Mesendoderm (in vitro differentiated cells): ENCODE results near the gene PUS1.

ENCODE experiments used
- DNase-seq: peaks from one replicate; pipeline ENCODE4 v3.0.0; 2013
- H2AK5ac ChIP-seq: 2 replicates; pipeline ENCODE4 v1.6.1; 2013; ENCODE audit warnings: low read length, inconsistent platforms
- H2BK120ac ChIP-seq: 2 replicates; pipeline ENCODE4 v1.6.1; 2013; ENCODE audit warnings: low read depth, mild to moderate bottlenecking, low read length, moderate library complexity, mixed read lengths
- H2BK15ac ChIP-seq: replicated peaks from 2 replicates; pipeline ENCODE4 v1.6.1; 2013; ENCODE audit warnings: low read depth, mild to moderate bottlenecking, moderate library complexity
- H2BK5ac ChIP-seq: 2 replicates; pipeline ENCODE4 v1.6.1; 2013; ENCODE audit warnings: low read length, inconsistent platforms
- H3K18ac ChIP-seq: 2 replicates; pipeline ENCODE4 v1.6.1; 2013; ENCODE audit warnings: mild to moderate bottlenecking, low read length, mixed read lengths
- H3K23ac ChIP-seq: one replicate; pipeline ENCODE4 v1.6.1; 2013; ENCODE audit warnings: low read length
- H3K27ac ChIP-seq: 2 replicates; pipeline ENCODE4 v1.5.1; 2013; ENCODE audit warnings: low read depth, mild to moderate bottlenecking, inconsistent platforms, low read length, moderate library complexity
- H3K27me3 ChIP-seq: 2 replicates; pipeline ENCODE4 v1.6.1; 2013; ENCODE audit warnings: low read length, control low read depth, mild to moderate bottlenecking, inconsistent platforms; ENCODE audit not compliant: insufficient read depth, poor library complexity
- H3K36me3 ChIP-seq: 2 replicates; pipeline ENCODE4 v1.6.1; 2013; ENCODE audit warnings: low read length, inconsistent platforms; ENCODE audit not compliant: control insufficient read depth, insufficient read depth
- H3K4ac ChIP-seq: one replicate; pipeline ENCODE4 v1.6.1; 2013; ENCODE audit warnings: low read depth, mild to moderate bottlenecking, low read length, moderate library complexity
- H3K4me1 ChIP-seq: 2 replicates; pipeline ENCODE4 v1.6.1; 2013; ENCODE audit warnings: low read depth, low read length, inconsistent platforms; ENCODE audit not compliant: control insufficient read depth
- H3K4me2 ChIP-seq: 2 replicates; pipeline ENCODE4 v1.6.1; 2013; ENCODE audit warnings: low read length
- H3K4me3 ChIP-seq: 2 replicates; pipeline ENCODE4 v1.5.1; 2013; ENCODE audit warnings: mild to moderate bottlenecking, low read length
- H3K56ac ChIP-seq: one replicate; pipeline ENCODE4 v1.6.1; 2013; ENCODE audit warnings: low read length
- H3K79me1 ChIP-seq: 2 replicates; pipeline ENCODE4 v1.6.1; 2013; ENCODE audit warnings: low read length, inconsistent platforms
- H3K79me2 ChIP-seq: 2 replicates; pipeline ENCODE4 v1.6.1; 2013; ENCODE audit warnings: mild to moderate bottlenecking, low read length; ENCODE audit not compliant: control insufficient read depth, insufficient read depth
- H3K9ac ChIP-seq: 2 replicates; pipeline ENCODE4 v1.6.1; 2013; ENCODE audit warnings: low read length, inconsistent platforms
- H4K5ac ChIP-seq: one replicate; pipeline ENCODE4 v1.6.1; 2013; ENCODE audit warnings: low read length
- H4K8ac ChIP-seq: one replicate; pipeline ENCODE4 v1.6.1; 2013; ENCODE audit warnings: low read depth, mild to moderate bottlenecking, control low read depth, low read length, moderate library complexity
- WGBS: extraction: QIAGEN DNeasy Blood & Tissue Kit; methylation state at CpG from one replicate; pipeline ENCODE4 v1.1.7; 2013; ENCODE audit warnings: low lambda C conversion rate, missing lambda C conversion rate; ENCODE audit not compliant: insufficient coverage; ENCODE audit errors: extremely low coverage; 5-methylcytosine and 5-hydroxymethylcytosine counted together

Gene PUS1

GRCh38 chr12:131980263-131980662 lies 51.2 kb downstream of the PUS1 start:
- Histone ChIP-seq H2BK5ac (no peak overlapping the region), H2AK5ac (no peak overlapping the region), H3K79me1 (peaks cover 3% of the 10 kb centered on the region), H3K4me1 (no peaks in the 10 kb centered on the region), H3K18ac (no peak overlapping the region), H4K5ac (no peak overlapping the region), H2BK120ac (no peak overlapping the region), H3K4me2 (no peak overlapping the region), H3K27ac (no peak overlapping the region), H3K9ac (no peak overlapping the region), H3K36me3 (peaks cover 7% of the 10 kb centered on the region), H3K4me3 (no peak overlapping the region), H2BK15ac (no peak overlapping the region), H4K8ac (no peak overlapping the region), H3K4ac (no peak overlapping the region), H3K27me3 (no peaks in the 10 kb centered on the region), H3K23ac (no peak overlapping the region), H3K56ac (no peak overlapping the region), H3K79me2 (peaks cover 13% of the 10 kb centered on the region)
- no peak for DNase-seq
- WGBS: no CpG with 5 or more reads among the region's 3 CpGs

DNA sequence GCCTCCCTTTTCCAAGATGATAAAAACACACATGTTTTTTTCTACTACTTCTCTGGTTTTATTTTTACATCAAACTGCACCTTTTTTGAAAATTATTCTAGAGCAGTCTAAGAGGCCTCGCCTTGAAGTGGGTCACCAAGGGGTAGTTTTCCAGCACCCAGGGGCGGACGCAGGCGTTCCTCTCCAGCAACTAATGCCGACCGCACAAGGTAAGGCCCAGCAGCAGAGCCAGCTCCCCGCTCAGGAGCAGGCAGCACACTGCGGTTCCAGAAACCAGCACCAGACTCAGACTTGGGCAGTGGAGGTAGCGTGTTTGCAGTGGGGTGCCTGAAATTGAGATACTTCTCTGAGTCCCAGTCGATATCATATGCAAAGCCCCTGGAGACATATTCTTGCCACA lies 52.3 kb downstream of the PUS1 start:
- no peak overlapping the region for H3K18ac ChIP-seq
- no peak overlapping the region for H3K4ac ChIP-seq
- no peak overlapping the region for H2AK5ac ChIP-seq
- no peak overlapping the region for H3K27ac ChIP-seq
- no peak overlapping the region for H3K4me2 ChIP-seq
- no CpG with 5 or more reads among the region's 10 CpGs for WGBS
- H2BK5ac ChIP-seq: no peak overlapping the region
- H4K5ac ChIP-seq: no peak overlapping the region
- H3K4me3 ChIP-seq: no peak overlapping the region
- no peak overlapping the region for H3K56ac ChIP-seq
- H4K8ac ChIP-seq: no peak overlapping the region
- no peaks in the 10 kb centered on the region for H3K27me3 ChIP-seq
- H3K79me1 ChIP-seq: peaks cover 3% of the 10 kb centered on the region
- H2BK120ac ChIP-seq: no peak overlapping the region
- H3K4me1 ChIP-seq: no peaks in the 10 kb centered on the region
- H3K9ac ChIP-seq: no peak overlapping the region
- peaks cover 7% of the 10 kb centered on the region for H3K36me3 ChIP-seq
- no peak for DNase-seq
- H2BK15ac ChIP-seq: no peak overlapping the region
- no peak overlapping the region for H3K23ac ChIP-seq
- peaks cover 7% of the 10 kb centered on the region for H3K79me2 ChIP-seq

- Histone ChIP-seq H2BK120ac (no peak overlapping the region), H4K8ac (no peak overlapping the region), H2BK15ac (no peak overlapping the region), H3K4me2 (no peak overlapping the region), H3K36me3 (peaks cover 10% of the 10 kb centered on the region), H3K56ac (no peak overlapping the region), H3K4me3 (no peak overlapping the region), H2AK5ac (no peak overlapping the region), H3K4me1 (no peaks in the 10 kb centered on the region), H3K27ac (no peak overlapping the region), H3K27me3 (no peaks in the 10 kb centered on the region), H3K23ac (no peak overlapping the region), H2BK5ac (no peak overlapping the region), H3K79me2 (peaks cover 6% of the 10 kb centered on the region), H3K9ac (no peak overlapping the region), H3K18ac (no peak overlapping the region), H3K79me1 (peaks cover 3% of the 10 kb centered on the region), H4K5ac (no peak overlapping the region), H3K4ac (no peak overlapping the region)
- no CpG with 5 or more reads among the region's 17 CpGs for WGBS
- DNase-seq: no peak
Measured at GRCh38 chr12:131982041-131982440, 53.0 kb downstream of the PUS1 start.

- H3K56ac ChIP-seq: no peak overlapping the region
- WGBS: no CpG with 5 or more reads among the region's 6 CpGs
- no peak overlapping the region for H3K9ac ChIP-seq
- H3K79me1 ChIP-seq: no peaks in the 10 kb centered on the region
- no peak overlapping the region for H2BK120ac ChIP-seq
- H2AK5ac ChIP-seq: no peak overlapping the region
- H3K4me2 ChIP-seq: no peak overlapping the region
- no peak overlapping the region for H4K5ac ChIP-seq
- H4K8ac ChIP-seq: no peak overlapping the region
- H3K27ac ChIP-seq: no peak overlapping the region
- no peaks in the 10 kb centered on the region for H3K4me1 ChIP-seq
- H3K27me3 ChIP-seq: no peaks in the 10 kb centered on the region
- H3K4ac ChIP-seq: no peak overlapping the region
- H3K23ac ChIP-seq: no peak overlapping the region
- no peak for DNase-seq
- H3K4me3 ChIP-seq: no peak overlapping the region
- no peak overlapping the region for H2BK5ac ChIP-seq
- peaks cover 10% of the 10 kb centered on the region for H3K36me3 ChIP-seq
- no peak overlapping the region for H2BK15ac ChIP-seq
- H3K18ac ChIP-seq: no peak overlapping the region
- H3K79me2 ChIP-seq: peaks cover 3% of the 10 kb centered on the region
Measured at GRCh38 chr12:131983026-131983425, 54.0 kb downstream of the PUS1 start.

GRCh38 chr12:131983554-131983953 lies 54.5 kb downstream of the PUS1 start:
- Histone ChIP-seq H3K27ac (no peak overlapping the region), H2AK5ac (no peak overlapping the region), H4K8ac (no peak overlapping the region), H3K4me1 (peaks cover 3% of the 10 kb centered on the region), H3K9ac (no peak overlapping the region), H3K79me1 (no peaks in the 10 kb centered on the region), H3K23ac (no peak overlapping the region), H3K79me2 (no peaks in the 10 kb centered on the region), H3K27me3 (no peaks in the 10 kb centered on the region), H3K4ac (no peak overlapping the region), H2BK120ac (no peak overlapping the region), H3K56ac (no peak overlapping the region), H2BK5ac (no peak overlapping the region), H3K4me3 (no peak overlapping the region), H3K18ac (no peak overlapping the region), H3K4me2 (no peak overlapping the region), H3K36me3 (peaks cover 10% of the 10 kb centered on the region), H4K5ac (no peak overlapping the region), H2BK15ac (no peak overlapping the region)
- no peak for DNase-seq
- WGBS: no CpG with 5 or more reads among the region's 6 CpGs

DNA sequence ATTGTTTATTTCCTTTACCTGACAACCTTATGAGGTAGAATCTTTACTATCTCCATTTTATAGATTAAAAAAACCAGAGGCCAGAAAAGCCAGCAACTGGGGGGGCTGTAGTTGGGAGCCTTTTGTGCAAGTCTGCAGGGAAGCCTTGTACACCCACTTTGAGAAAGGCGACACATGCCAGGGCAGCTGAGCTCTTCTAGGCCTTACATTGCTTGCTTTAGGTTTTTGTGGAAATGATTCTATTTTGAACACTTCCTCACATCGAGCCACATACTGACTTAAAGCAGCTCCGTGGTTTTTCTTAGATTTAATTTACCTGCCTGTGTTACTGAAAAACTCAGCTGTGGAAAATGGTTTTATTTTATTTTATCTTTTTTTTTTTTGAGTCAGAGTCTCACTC lies 55.3 kb downstream of the PUS1 start:
- Histone ChIP-seq H2BK120ac (no peak overlapping the region), H2BK5ac (no peak overlapping the region), H4K8ac (no peak overlapping the region), H3K79me2 (no peaks in the 10 kb centered on the region), H3K56ac (no peak overlapping the region), H3K36me3 (peaks cover 10% of the 10 kb centered on the region), H4K5ac (no peak overlapping the region), H2BK15ac (no peak overlapping the region), H3K4me2 (no peak overlapping the region), H3K4me3 (no peak overlapping the region), H3K27me3 (no peaks in the 10 kb centered on the region), H3K4me1 (peaks cover 3% of the 10 kb centered on the region), H3K27ac (no peak overlapping the region), H3K18ac (no peak overlapping the region), H2AK5ac (no peak overlapping the region), H3K4ac (no peak overlapping the region), H3K79me1 (no peaks in the 10 kb centered on the region), H3K23ac (no peak overlapping the region), H3K9ac (no peak overlapping the region)
- no peak for DNase-seq
- WGBS: no CpG with 5 or more reads among the region's 3 CpGs
